Natural killer cell (primary cell): Measurements from ENCODE around the gene PRXL2A. TPM values are rescaled to one million over a fixed set of nuclear protein-coding genes. Genes with fewer than 3 reads are reported as not detected.
"Not testable (repeated sequence)": the region's sequence is repeated elsewhere in the genome, so short reads cannot be mapped to it uniquely, and the experiment has no call there.

Experiments
- ATAC-seq, 3 donors: fragments of 150-1000 bp in 2 of 3; fragments of 200-7000 bp in 1 of 3; cut with Tn5 transposase; 1 replicate in 1 of 3; 2 replicates in 2 of 3; pipeline ENCODE4 v1.10.0; 2021; ENCODE audit warnings: mild to moderate bottlenecking in 2 of 3, moderate library complexity in 2 of 3
- DNase-seq, 2 donors: peaks; one replicate each; pipeline versions ENCODE4 v3.0.0 to v3.0.0-alpha.2; 2013 to 2021; ENCODE audit warnings: mixed read lengths in 1 of 2
- H3K27ac ChIP-seq: one replicate; pipeline ENCODE4 v1.5.1; 2013; ENCODE audit warnings: mild to moderate bottlenecking, low read length
- H3K27me3 ChIP-seq: one replicate; pipeline ENCODE4 v1.6.1; 2013; ENCODE audit warnings: low read length; ENCODE audit not compliant: control insufficient read depth, insufficient read depth
- H3K36me3 ChIP-seq: one replicate; pipeline ENCODE4 v1.6.1; 2013; ENCODE audit warnings: low read length; ENCODE audit not compliant: control insufficient read depth, insufficient read depth
- H3K4me1 ChIP-seq: one replicate; pipeline ENCODE4 v1.6.1; 2013; ENCODE audit warnings: low read length; ENCODE audit not compliant: control insufficient read depth, insufficient read depth
- H3K4me3 ChIP-seq: one replicate; pipeline ENCODE4 v1.5.1; 2013; ENCODE audit warnings: low read length
- H3K9me3 ChIP-seq: one replicate; pipeline ENCODE4 v1.6.1; 2013; ENCODE audit warnings: low read length; ENCODE audit not compliant: control insufficient read depth, insufficient read depth
- H3K27ac Mint-ChIP-seq, 2 donors: one replicate each; pipeline ENCODE4 v1.8.0; 2022; ENCODE audit warnings: mild to moderate bottlenecking in 2 of 2, mixed read lengths in 2 of 2, moderate library complexity in 1 of 2
- H3K27me3 Mint-ChIP-seq, 2 donors: one replicate each; pipeline ENCODE4 v1.8.0; 2022; ENCODE audit warnings: low read depth in 2 of 2, mixed read lengths in 2 of 2
- H3K36me3 Mint-ChIP-seq: one replicate; pipeline ENCODE4 v1.8.0; 2022; ENCODE audit warnings: mixed read lengths
- H3K4me1 Mint-ChIP-seq, 2 donors: one replicate each; pipeline ENCODE4 v1.8.0; 2022; ENCODE audit warnings: mixed read lengths in 2 of 2
- H3K4me3 Mint-ChIP-seq: one replicate; pipeline ENCODE4 v1.8.0; 2022; ENCODE audit warnings: mild to moderate bottlenecking, moderate library complexity, mixed read lengths
- H3K9me3 Mint-ChIP-seq, 2 donors: one replicate each; pipeline ENCODE4 v1.8.0; 2022; ENCODE audit warnings: mixed read lengths in 2 of 2
- WGBS: methylation state at CpG from one replicate; pipeline ENCODE4 v1.1.7; 2013; ENCODE audit warnings: missing lambda C conversion rate; ENCODE audit not compliant: insufficient coverage; 5-methylcytosine and 5-hydroxymethylcytosine counted together
- intact Hi-C: fragments of 100-400 bp; cut with micrococcal nuclease; formaldehyde crosslinking; loops from one replicate; pipeline ENCODE4 v1.14.2; 2022
- total RNA-seq, 4 donors: library from RNA; stranded (reverse); fragments of 120-200 nt in 1 of 4; gene quantifications; one replicate each; pipeline versions ENCODE4 v1.2.3 to v1.2.4, GENCODE V29; 2013 to 2022
- TF ChIP-seq, protein P1 (sequence below): fragments of 200-600 bp; IDR thresholded peaks from one replicate; pipeline ENCODE4 v1.8.0; 2022; ENCODE audit warnings: antibody characterized with exemption

The PRXL2A gene
- total RNA-seq, 3 donors from 2014 or later (not counting 1 experiment from before 2014, with no cell fraction given), result 1.3 to 1.8 (median 1.4) TPM

DNA sequence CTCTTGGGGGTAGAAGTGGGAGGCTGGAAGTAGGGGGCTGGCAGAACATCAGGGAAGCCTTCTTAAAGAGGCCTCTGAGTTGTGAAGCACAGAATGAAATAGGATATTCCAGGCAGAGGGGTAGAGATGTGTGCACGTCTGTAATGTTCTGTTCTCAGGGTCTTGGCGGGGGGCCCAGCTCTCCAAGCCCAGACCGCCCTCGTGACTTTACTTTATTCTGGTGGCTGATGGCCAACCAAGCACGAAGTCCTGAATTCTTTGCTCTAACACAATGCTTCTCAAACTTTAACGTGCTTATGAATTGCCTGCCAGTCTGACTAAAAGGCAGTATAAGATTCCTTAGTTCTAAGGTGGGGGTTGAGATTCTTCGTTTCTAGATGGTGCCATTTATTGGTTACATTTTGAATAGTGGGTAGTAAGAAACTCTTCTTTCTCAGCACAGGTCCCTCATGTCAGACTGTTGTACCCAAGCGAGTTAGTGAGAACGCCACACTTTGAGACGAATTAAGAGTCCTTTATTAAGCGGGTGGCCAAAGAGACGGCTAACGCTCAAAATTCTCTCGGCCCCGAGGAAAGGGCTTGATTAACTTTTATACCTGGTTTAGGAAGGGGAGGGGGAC is 8.2 kb downstream of the PRXL2A start:
- peaks cover 4% of the 10 kb centered on the region for H3K4me1 ChIP-seq
- 93% methylated on average over 15 of the region's 15 CpGs for WGBS
- ATAC-seq, result no peak

DNA sequence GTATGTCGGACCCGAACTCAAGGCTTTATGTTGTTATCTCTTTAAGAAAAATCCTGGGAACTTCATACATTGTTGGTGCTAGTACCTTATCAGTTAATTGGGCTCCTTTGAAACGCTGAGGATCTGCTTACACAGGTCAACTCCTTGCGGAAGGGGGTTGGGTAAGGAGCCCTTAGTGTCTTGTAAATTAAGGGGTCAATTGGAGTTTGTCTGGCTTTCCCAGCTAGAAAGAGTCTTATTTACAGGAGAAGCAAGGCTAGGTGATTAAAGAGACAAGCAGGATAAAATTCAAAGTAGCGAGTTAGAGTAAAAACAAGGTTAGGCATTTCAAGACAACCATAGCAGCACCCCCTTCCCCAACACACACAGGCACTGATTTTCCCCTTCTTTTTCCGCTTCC is 8.9 kb downstream of the PRXL2A start:
- H3K36me3 Mint-ChIP-seq, H3K27me3 ChIP-seq, ATAC-seq, H3K9me3 Mint-ChIP-seq, H3K4me3 Mint-ChIP-seq, H3K4me1 Mint-ChIP-seq, DNase-seq, H3K27me3 Mint-ChIP-seq, H3K27ac Mint-ChIP-seq, H3K9me3 ChIP-seq, H3K4me1 ChIP-seq, H3K27ac ChIP-seq, intact Hi-C loops, H3K36me3 ChIP-seq, H3K4me3 ChIP-seq: not testable (repeated sequence)
- 90% methylated on average over 3 of the region's 6 CpGs for WGBS

More for the DNA sequence above, 8.2 kb downstream of the PRXL2A start:
- Histone ChIP-seq H3K36me3 (no peaks in the 10 kb centered on the region), H3K27me3 (no peaks in the 10 kb centered on the region), H3K9me3 (no peaks in the 10 kb centered on the region), H3K4me3 (no peak overlapping the region), H3K27ac (no peak overlapping the region)
- intact Hi-C loops, result no loop called here
- Mint-ChIP-seq H3K27ac (no peak overlapping the region), H3K36me3 (no peaks in the 10 kb centered on the region), H3K27me3 (no peaks in the 10 kb centered on the region), H3K9me3 (no peaks in the 10 kb centered on the region), H3K4me1 (no peaks in the 10 kb centered on the region), H3K4me3 (no peak overlapping the region)
- TF ChIP-seq, protein P1, sequence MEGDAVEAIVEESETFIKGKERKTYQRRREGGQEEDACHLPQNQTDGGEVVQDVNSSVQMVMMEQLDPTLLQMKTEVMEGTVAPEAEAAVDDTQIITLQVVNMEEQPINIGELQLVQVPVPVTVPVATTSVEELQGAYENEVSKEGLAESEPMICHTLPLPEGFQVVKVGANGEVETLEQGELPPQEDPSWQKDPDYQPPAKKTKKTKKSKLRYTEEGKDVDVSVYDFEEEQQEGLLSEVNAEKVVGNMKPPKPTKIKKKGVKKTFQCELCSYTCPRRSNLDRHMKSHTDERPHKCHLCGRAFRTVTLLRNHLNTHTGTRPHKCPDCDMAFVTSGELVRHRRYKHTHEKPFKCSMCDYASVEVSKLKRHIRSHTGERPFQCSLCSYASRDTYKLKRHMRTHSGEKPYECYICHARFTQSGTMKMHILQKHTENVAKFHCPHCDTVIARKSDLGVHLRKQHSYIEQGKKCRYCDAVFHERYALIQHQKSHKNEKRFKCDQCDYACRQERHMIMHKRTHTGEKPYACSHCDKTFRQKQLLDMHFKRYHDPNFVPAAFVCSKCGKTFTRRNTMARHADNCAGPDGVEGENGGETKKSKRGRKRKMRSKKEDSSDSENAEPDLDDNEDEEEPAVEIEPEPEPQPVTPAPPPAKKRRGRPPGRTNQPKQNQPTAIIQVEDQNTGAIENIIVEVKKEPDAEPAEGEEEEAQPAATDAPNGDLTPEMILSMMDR, result no peak
- no peak for DNase-seq

DNA sequence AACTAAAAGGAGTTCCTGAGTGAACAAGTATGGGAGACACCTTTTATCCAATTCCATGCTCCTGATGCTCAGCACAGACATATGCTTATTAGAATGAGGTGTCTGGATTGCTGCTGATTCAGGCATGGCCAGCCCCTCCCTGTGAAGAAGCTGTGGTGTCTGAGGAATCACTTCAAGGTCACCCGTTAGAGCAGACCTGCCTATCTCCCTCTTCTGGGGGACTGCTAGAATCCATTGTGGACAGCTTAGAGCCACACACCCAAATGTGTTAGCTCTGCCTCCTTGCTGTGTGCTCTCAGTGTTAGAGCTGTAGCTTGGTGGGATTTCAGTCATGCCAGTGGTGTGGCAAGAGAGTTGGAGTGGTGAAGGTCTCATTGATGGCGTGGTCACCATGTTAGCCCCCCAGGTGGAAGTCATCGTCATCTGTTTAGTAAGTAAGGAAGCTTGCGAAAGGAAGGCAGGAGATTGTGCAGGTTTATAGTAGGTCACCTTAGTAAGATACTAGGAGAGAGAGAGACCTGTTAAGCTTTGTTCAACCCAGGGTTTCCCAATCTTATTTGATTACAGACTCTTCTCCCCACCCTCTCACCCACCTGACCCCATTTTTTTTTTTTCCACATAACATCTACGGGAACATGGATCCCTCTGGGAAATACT is 12.8 kb downstream of the PRXL2A start:
- Histone ChIP-seq H3K4me3 (no peak overlapping the region), H3K9me3 (no peaks in the 10 kb centered on the region), H3K27me3 (no peaks in the 10 kb centered on the region), H3K36me3 (no peaks in the 10 kb centered on the region), H3K4me1 (peaks cover 4% of the 10 kb centered on the region), H3K27ac (no peak overlapping the region)
- DNase-seq, result no peak
- Mint-ChIP-seq H3K4me3 (no peak overlapping the region), H3K4me1 (no peaks in the 10 kb centered on the region), H3K27me3 (no peaks in the 10 kb centered on the region), H3K27ac (no peak overlapping the region), H3K36me3 (no peaks in the 10 kb centered on the region), H3K9me3 (no peaks in the 10 kb centered on the region)
- intact Hi-C loops, result no loop called here
- ATAC-seq, result no peak
- TF ChIP-seq, protein P1, result no peak
- WGBS, result 88% methylated on average over 5 of the region's 5 CpGs

DNA sequence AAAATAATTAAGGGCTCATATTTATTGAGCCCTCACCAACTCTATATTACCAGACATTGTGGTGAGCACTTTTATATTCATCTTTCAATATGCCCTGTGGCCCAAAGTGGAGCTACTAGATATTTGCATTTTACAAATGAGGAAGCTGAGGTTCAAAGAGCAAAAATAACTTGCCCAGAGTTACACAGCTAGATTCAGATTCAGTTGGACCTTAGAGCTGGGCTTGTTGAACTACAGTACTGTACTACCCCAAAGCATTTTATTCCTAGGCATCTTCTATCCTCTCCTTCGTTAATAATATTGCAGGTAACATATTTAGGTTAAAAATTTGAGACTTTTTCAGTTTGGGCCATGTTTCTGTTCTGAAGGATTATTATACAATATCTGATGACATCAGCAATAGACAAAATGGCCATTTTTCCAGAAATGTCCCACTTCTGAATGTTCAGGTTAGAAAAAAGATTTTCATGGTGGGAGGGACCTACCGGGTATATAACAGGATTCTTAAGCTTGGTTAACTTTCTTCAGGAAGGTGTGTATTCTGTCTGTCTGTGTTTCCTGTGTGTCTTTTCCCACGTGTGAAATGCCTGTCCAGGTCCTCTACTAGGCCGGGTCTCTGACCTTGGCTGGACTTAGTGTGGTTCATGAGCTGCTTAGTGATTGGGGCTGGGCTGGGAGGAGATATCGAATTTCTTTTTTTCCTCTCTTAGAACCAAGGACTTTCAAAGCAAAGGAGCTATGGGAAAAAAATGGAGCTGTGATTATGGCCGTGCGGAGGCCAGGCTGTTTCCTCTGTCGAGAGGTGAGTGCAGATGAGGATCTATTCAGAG is 13.6 kb downstream of the PRXL2A start:
- H3K36me3 ChIP-seq, result no peaks in the 10 kb centered on the region
- WGBS, result 69% methylated on average over 7 of the region's 8 CpGs
- no peaks in the 10 kb centered on the region for H3K27me3 Mint-ChIP-seq
- H3K4me1 Mint-ChIP-seq, result no peaks in the 10 kb centered on the region
- no peaks in the 10 kb centered on the region for H3K9me3 ChIP-seq
- H3K4me3 ChIP-seq, result no peak overlapping the region
- peaks cover 4% of the 10 kb centered on the region for H3K4me1 ChIP-seq
- intact Hi-C loops, result no loop called here
- H3K27ac ChIP-seq, result no peak overlapping the region
- no peak overlapping the region for H3K27ac Mint-ChIP-seq
- no peaks in the 10 kb centered on the region for H3K36me3 Mint-ChIP-seq
- DNase-seq (no peak), ATAC-seq (no peak)
- no peaks in the 10 kb centered on the region for H3K27me3 ChIP-seq
- TF ChIP-seq, protein P1, result no peak
- H3K9me3 Mint-ChIP-seq, result no peaks in the 10 kb centered on the region
- no peak overlapping the region for H3K4me3 Mint-ChIP-seq
